Progenitor cell of endocrine pancreas (in vitro differentiated cells): Measurements from ENCODE around the gene BAG1. TPM values are rescaled to one million over a fixed set of nuclear protein-coding genes. Genes with fewer than 3 reads are reported as not detected.
A peak's percentile ranks its signal among the peaks of the same experiment; 100 is the strongest.

Experiments
- DNase-seq: peaks from one replicate; pipeline ENCODE4 v3.0.0; 2021; ENCODE audit warnings: low spot score; ENCODE audit not compliant: unreplicated experiment
- H3K27ac Mint-ChIP-seq: 2 replicates; pipeline ENCODE4 v1.8.0; 2021; ENCODE audit warnings: mild to moderate bottlenecking, moderate library complexity, mixed read lengths
- H3K27me3 Mint-ChIP-seq: 2 replicates; pipeline ENCODE4 v1.8.0; 2021; ENCODE audit warnings: mixed read lengths
- H3K36me3 Mint-ChIP-seq: 2 replicates; pipeline ENCODE4 v1.8.0; 2022; ENCODE audit warnings: mixed read lengths; ENCODE audit not compliant: insufficient read depth
- H3K4me1 Mint-ChIP-seq: 2 replicates; pipeline ENCODE4 v1.8.0; 2021; ENCODE audit warnings: low read depth, mixed read lengths
- H3K4me3 Mint-ChIP-seq: 2 replicates; pipeline ENCODE4 v1.8.0; 2021; ENCODE audit warnings: low read depth, mild to moderate bottlenecking, moderate library complexity, mixed read lengths
- H3K9me3 Mint-ChIP-seq: 2 replicates; pipeline ENCODE4 v1.8.0; 2021; ENCODE audit warnings: low read depth, mixed read lengths
- total RNA-seq: library from RNA; stranded (reverse); gene quantifications from 2 replicates; pipeline ENCODE4 v1.2.1, GENCODE V29; 2021
- TF ChIP-seq, protein P1 (sequence below): fragments of 200-600 bp; sonication (generic); IDR thresholded peaks from one replicate; pipeline ENCODE4 v1.5.0; 2021; ENCODE audit warnings: antibody characterized with exemption, mild to moderate bottlenecking; ENCODE audit not compliant: unreplicated experiment

Gene BAG1
- total RNA-seq, 1 donor from 2014 or later = 67.7 TPM

- H3K27me3 Mint-ChIP-seq = no peaks in the 10 kb centered on the region
- no peaks in the 10 kb centered on the region for H3K9me3 Mint-ChIP-seq
Measured at GRCh38 chr9:33220681-33221567, 43.6 kb downstream of the BAG1 start.

DNA sequence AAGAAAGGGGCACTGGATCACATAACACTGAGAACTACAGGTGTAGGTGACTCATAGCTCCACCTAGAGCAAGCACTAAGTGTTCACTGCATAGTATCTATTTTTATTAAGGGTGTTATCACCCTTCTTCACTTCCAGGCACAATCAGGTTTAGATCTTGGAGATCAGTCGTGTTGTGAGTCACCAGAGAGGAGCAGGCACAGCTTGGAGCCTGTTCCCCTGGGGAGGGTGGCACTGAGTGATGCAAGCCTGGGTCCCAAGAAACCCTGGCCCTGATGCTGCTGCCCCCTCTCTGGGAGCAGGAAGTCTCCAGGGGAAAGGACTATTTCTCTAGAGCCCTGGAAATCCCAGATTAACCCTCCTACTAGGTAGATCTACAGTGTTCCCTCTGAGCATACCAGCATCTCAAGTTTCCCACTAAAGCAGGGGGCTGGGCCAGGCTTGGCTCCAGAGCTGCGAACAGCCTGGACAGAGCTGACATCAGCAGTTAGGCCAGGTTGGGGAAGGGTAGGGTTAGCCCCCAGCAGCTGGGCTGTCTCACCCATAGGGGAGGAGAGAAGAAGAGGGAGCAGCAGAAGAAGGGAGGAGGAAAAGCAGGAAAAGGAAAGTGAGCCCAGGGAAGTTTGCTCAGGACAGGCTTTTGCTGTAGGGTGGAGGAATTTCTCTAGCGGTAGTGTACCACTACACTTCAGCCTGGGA is 52.7 kb downstream of the BAG1 start:
- Mint-ChIP-seq H3K27ac (no peak overlapping the region), H3K4me1 (no peaks in the 10 kb centered on the region), H3K4me3 (no peak overlapping the region), H3K9me3 (no peaks in the 10 kb centered on the region), H3K36me3 (no peaks in the 10 kb centered on the region), H3K27me3 (no peaks in the 10 kb centered on the region)
- no peak for DNase-seq
- TF ChIP-seq, protein P1, sequence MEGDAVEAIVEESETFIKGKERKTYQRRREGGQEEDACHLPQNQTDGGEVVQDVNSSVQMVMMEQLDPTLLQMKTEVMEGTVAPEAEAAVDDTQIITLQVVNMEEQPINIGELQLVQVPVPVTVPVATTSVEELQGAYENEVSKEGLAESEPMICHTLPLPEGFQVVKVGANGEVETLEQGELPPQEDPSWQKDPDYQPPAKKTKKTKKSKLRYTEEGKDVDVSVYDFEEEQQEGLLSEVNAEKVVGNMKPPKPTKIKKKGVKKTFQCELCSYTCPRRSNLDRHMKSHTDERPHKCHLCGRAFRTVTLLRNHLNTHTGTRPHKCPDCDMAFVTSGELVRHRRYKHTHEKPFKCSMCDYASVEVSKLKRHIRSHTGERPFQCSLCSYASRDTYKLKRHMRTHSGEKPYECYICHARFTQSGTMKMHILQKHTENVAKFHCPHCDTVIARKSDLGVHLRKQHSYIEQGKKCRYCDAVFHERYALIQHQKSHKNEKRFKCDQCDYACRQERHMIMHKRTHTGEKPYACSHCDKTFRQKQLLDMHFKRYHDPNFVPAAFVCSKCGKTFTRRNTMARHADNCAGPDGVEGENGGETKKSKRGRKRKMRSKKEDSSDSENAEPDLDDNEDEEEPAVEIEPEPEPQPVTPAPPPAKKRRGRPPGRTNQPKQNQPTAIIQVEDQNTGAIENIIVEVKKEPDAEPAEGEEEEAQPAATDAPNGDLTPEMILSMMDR = no peak

More at GRCh38 chr9:33220681-33221567, 43.6 kb downstream of the BAG1 start:
- Mint-ChIP-seq H3K36me3 (no peaks in the 10 kb centered on the region), H3K4me3 (no peak overlapping the region), H3K27ac (no peak overlapping the region), H3K4me1 (peaks cover 3% of the 10 kb centered on the region)
- no peak for DNase-seq
- TF ChIP-seq, protein P1 = no peak

DNA sequence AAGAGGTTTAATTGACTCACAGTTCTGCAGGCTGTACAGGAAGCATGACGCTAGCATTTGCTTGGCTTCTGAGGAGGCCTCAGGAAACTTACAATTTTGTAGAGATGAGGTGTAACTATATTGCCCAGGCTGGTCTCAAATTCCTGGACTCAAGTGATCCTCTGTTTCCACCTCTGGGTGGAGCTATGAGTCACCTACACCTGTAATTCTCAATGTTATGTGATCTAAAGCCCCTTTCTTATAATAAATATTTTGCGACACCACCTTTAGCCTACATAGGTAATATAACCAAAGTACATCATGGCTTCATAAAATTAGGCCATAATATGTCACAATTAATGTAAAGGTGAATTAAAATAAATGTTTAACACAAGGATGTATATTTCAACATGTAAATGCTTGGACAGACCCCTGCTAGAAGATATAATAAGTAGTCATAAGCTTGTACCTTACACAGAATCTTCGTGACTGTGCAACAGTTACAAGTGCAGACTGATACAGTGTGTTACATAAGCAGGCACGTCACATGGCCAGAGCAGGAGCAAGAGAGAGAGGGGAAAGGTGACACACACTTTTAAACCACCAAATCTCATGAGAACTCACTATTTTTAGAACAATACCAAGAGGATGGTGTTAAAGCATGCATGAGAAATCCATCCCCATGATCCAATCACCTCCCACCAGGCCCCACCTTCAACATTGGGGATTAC is 54.3 kb downstream of the BAG1 start:
- DNase-seq = no peak
- TF ChIP-seq, protein P1 = peak; percentile 8
- Mint-ChIP-seq H3K27ac (no peak overlapping the region), H3K27me3 (no peaks in the 10 kb centered on the region), H3K4me3 (no peak overlapping the region), H3K4me1 (no peaks in the 10 kb centered on the region), H3K36me3 (no peaks in the 10 kb centered on the region), H3K9me3 (no peaks in the 10 kb centered on the region)

DNA sequence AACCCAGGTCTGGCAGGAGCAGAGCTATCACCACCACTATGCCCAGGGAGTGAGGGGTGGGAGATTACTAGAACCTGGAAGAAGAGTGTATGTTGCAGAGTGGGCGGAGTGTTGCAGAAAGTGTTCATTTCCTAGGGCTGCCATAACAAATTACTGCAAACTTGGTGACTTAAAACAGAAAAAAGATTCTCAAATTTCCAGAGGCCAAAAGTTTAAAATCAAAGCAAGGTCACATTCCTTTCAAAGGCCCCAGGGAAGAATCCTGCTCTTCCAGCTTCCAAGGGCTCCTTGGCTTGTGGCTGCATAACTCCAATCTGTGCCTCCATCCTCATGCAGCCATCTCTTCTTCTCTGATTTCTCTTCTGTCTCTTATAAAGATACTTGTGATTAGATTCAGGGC is 55.1 kb downstream of the BAG1 start:
- H3K36me3 Mint-ChIP-seq = no peaks in the 10 kb centered on the region
- TF ChIP-seq, protein P1 = no peak
- no peak overlapping the region for H3K4me3 Mint-ChIP-seq
- no peak for DNase-seq
- no peak overlapping the region for H3K27ac Mint-ChIP-seq
- H3K9me3 Mint-ChIP-seq = no peaks in the 10 kb centered on the region
- H3K4me1 Mint-ChIP-seq = no peaks in the 10 kb centered on the region
- no peaks in the 10 kb centered on the region for H3K27me3 Mint-ChIP-seq
